Vagina (tissue), 2 donors: ENCODE measurements around the gene RGL4. TPM values are rescaled to one million over a fixed set of nuclear protein-coding genes. Genes with fewer than 3 reads are reported as not detected.

Source experiments
- DNase-seq, 2 donors: peaks; one replicate each; pipeline ENCODE4 v3.0.0-alpha.2; 2017; ENCODE audit errors: extremely low spot score in 2 of 2
- H3K27ac ChIP-seq: fragments of 200-600 bp; sonication (generic); one replicate; pipeline ENCODE4 v1.5.1; 2019
- H3K27me3 ChIP-seq: fragments of 200-600 bp; sonication (generic); one replicate; pipeline ENCODE4 v1.5.1; 2019
- H3K36me3 ChIP-seq, 2 donors: fragments of 200-600 bp; sonication (generic); one replicate each; pipeline ENCODE4 v1.5.1; 2017 to 2019
- H3K4me1 ChIP-seq: fragments of 200-600 bp; sonication (generic); one replicate; pipeline ENCODE4 v1.5.1; 2019
- H3K4me3 ChIP-seq, 2 donors: fragments of 200-600 bp; sonication (generic); 1 replicate in 1 of 2; 2 replicates in 1 of 2; pipeline ENCODE4 v1.5.1; 2016 to 2019
- H3K9me3 ChIP-seq: fragments of 200-600 bp; sonication (generic); one replicate; pipeline ENCODE4 v1.5.1; 2019
- CTCF ChIP-seq, 3 experiments: fragments of 450-650 bp in 2 of 3; fragments of 200-600 bp in 1 of 3; sonication (generic) in 1 of 3; IDR thresholded peaks; one replicate each; pipeline ENCODE4 v1.5.1; 2017 to 2019; ENCODE audit warnings: antibody characterized with exemption in 3 of 3, mild to moderate bottlenecking in 2 of 3, moderate library complexity in 2 of 3
- POLR2A ChIP-seq, 2 donors: fragments of 450-650 bp; IDR thresholded peaks; one replicate each; pipeline ENCODE4 v1.6.1; 2017; ENCODE audit warnings: antibody characterized with exemption in 2 of 2, mild to moderate bottlenecking in 2 of 2, moderate library complexity in 2 of 2
- POLR2AphosphoS5 ChIP-seq, 2 donors: sonication (generic); formaldehyde crosslinking; IDR thresholded peaks; one replicate each; pipeline ENCODE4 v1.9.0; 2017; ENCODE audit warnings: antibody characterized with exemption in 2 of 2, mild to moderate bottlenecking in 2 of 2, low read depth in 1 of 2; ENCODE audit not compliant: insufficient read depth in 1 of 2
- intact Hi-C: fragments of 100-400 bp; cut with DNase I; formaldehyde crosslinking; loops from one replicate; pipeline ENCODE4 v1.15.1; 2023
- total RNA-seq: library from RNA; depleted of rRNA; stranded (reverse); fragments of >200 nt; gene quantifications from one replicate; pipeline ENCODE4 v1.2.3, GENCODE V29; 2016

RGL4 gene
- total RNA-seq, 1 donor from 2014 or later, result not detected

- TF ChIP-seq POLR2AphosphoS5 (IDR thresholded peaks at IDR 0.05; ENCODE audit: insufficient read depth in 1 of 2, low read depth in 1 of 2), result no peak
- TF ChIP-seq POLR2A (IDR thresholded peaks at IDR 0.05), result no peak
- Histone ChIP-seq H3K9me3 (no peaks in the 10 kb centered on the region), H3K27ac (no peak overlapping the region), H3K4me1 (peaks cover 7% of the 10 kb centered on the region), H3K27me3 (no peaks in the 10 kb centered on the region), H3K4me3 (no peak overlapping the region), H3K36me3 (no peaks in the 10 kb centered on the region)
- intact Hi-C loops, result no loop called here
- no peak for DNase-seq
Observed at GRCh38 chr22:23686416-23687024, 4.3 kb upstream of the RGL4 start.

GRCh38 chr22:23688121-23688520, 2.7 kb upstream of the RGL4 start:
- Histone ChIP-seq H3K9me3 (no peaks in the 10 kb centered on the region), H3K27ac (no peak overlapping the region), H3K4me1 (peaks cover 7% of the 10 kb centered on the region), H3K4me3 (no peak overlapping the region), H3K27me3 (no peaks in the 10 kb centered on the region), H3K36me3 (no peaks in the 10 kb centered on the region)
- no peak for DNase-seq
- TF ChIP-seq POLR2AphosphoS5 (IDR thresholded peaks at IDR 0.05; ENCODE audit: insufficient read depth in 1 of 2, low read depth in 1 of 2) (no peak), POLR2A (IDR thresholded peaks at IDR 0.05) (no peak), CTCF (IDR thresholded peaks at IDR 0.05) (no peak)
- intact Hi-C loops, result no loop called here

- TF ChIP-seq POLR2AphosphoS5 (IDR thresholded peaks at IDR 0.05; ENCODE audit: insufficient read depth in 1 of 2, low read depth in 1 of 2) (no peak), POLR2A (IDR thresholded peaks at IDR 0.05) (no peak), CTCF (IDR thresholded peaks at IDR 0.05) (no peak)
- H3K27ac ChIP-seq, result no peak overlapping the region
- no peak for DNase-seq
- peaks cover 7% of the 10 kb centered on the region for H3K4me1 ChIP-seq
- no peak overlapping the region for H3K4me3 ChIP-seq
- intact Hi-C loops, result no loop called here
- H3K36me3 ChIP-seq, result peaks cover 0 to 3% of the 10 kb centered on the region in 2 donors
- H3K9me3 ChIP-seq, result no peaks in the 10 kb centered on the region
- H3K27me3 ChIP-seq, result no peaks in the 10 kb centered on the region
Observed at GRCh38 chr22:23688571-23688970, 2.2 kb upstream of the RGL4 start.

GRCh38 chr22:23689414-23689813, 1.4 kb upstream of the RGL4 start:
- H3K27ac ChIP-seq, result no peak overlapping the region
- H3K4me1 ChIP-seq, result peaks cover 7% of the 10 kb centered on the region
- no peak for DNase-seq
- H3K9me3 ChIP-seq, result no peaks in the 10 kb centered on the region
- TF ChIP-seq CTCF (IDR thresholded peaks at IDR 0.05) (no peak), POLR2AphosphoS5 (IDR thresholded peaks at IDR 0.05; ENCODE audit: insufficient read depth in 1 of 2, low read depth in 1 of 2) (no peak), POLR2A (IDR thresholded peaks at IDR 0.05) (no peak)
- H3K36me3 ChIP-seq, result peaks cover 0 to 12% of the 10 kb centered on the region in 2 donors
- no peaks in the 10 kb centered on the region for H3K27me3 ChIP-seq
- intact Hi-C loops, result no loop called here
- no peak overlapping the region for H3K4me3 ChIP-seq

- no peaks in the 10 kb centered on the region for H3K9me3 ChIP-seq
- no peak overlapping the region for H3K27ac ChIP-seq
- H3K4me1 ChIP-seq, result no peaks in the 10 kb centered on the region
- no peak overlapping the region for H3K4me3 ChIP-seq
- intact Hi-C loops, result no loop called here
- TF ChIP-seq CTCF (IDR thresholded peaks at IDR 0.05) (no peak), POLR2AphosphoS5 (IDR thresholded peaks at IDR 0.05; ENCODE audit: insufficient read depth in 1 of 2, low read depth in 1 of 2) (no peak), POLR2A (IDR thresholded peaks at IDR 0.05) (no peak)
- no peaks in the 10 kb centered on the region for H3K27me3 ChIP-seq
- DNase-seq, result no peak
- peaks cover 0 to 20% of the 10 kb centered on the region in 2 donors for H3K36me3 ChIP-seq
Observed at GRCh38 chr22:23691748-23692423, 1.1 kb downstream of the RGL4 start.
